ENCODE measurements around the gene ZNF35.

The ZNF35 gene

DNA sequence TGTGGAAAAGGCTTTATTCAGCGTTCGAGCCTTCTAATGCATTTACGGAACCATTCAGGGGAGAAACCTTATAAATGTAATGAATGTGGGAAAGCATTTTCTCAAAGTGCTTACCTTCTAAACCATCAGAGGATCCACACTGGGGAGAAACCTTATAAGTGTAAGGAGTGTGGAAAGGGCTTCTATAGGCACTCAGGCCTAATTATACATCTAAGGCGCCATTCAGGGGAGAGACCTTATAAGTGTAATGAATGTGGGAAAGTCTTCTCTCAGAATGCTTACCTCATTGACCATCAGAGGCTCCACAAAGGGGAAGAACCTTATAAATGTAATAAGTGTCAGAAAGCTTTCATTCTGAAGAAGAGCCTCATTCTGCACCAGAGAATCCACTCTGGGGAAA, 6.2 kb upstream of the ZNF35 start:
- DNase-seq (ENCODE audit: extremely low spot score), result no peak
- ChIA-PET POLR2A (no interaction called here), CTCF (no interaction called here)
- TF ChIP-seq, protein P1, sequence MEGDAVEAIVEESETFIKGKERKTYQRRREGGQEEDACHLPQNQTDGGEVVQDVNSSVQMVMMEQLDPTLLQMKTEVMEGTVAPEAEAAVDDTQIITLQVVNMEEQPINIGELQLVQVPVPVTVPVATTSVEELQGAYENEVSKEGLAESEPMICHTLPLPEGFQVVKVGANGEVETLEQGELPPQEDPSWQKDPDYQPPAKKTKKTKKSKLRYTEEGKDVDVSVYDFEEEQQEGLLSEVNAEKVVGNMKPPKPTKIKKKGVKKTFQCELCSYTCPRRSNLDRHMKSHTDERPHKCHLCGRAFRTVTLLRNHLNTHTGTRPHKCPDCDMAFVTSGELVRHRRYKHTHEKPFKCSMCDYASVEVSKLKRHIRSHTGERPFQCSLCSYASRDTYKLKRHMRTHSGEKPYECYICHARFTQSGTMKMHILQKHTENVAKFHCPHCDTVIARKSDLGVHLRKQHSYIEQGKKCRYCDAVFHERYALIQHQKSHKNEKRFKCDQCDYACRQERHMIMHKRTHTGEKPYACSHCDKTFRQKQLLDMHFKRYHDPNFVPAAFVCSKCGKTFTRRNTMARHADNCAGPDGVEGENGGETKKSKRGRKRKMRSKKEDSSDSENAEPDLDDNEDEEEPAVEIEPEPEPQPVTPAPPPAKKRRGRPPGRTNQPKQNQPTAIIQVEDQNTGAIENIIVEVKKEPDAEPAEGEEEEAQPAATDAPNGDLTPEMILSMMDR (IDR thresholded peaks at IDR 0.05; ENCODE audit: control extremely low read depth, extremely low read depth, low read depth, missing control alignments), result no peak

DNA sequence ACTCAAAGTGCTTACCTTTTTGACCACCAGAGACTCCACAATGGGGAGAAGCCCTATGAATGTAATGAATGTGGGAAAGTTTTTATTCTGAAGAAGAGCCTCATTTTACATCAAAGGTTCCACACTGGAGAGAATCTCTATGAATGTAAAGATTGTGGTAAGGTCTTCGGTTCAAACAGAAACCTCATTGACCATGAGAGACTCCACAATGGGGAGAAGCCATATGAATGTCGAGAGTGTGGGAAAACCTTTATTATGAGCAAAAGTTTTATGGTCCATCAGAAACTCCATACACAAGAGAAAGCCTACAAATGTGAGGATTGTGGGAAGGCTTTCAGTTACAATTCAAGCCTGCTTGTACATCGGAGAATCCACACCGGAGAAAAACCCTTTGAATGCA, 5.5 kb upstream of the ZNF35 start:
- TF ChIP-seq, protein P1 (IDR thresholded peaks at IDR 0.05; ENCODE audit: control extremely low read depth, extremely low read depth, low read depth, missing control alignments), result no peak
- ChIA-PET CTCF (no interaction called here), POLR2A (no interaction called here)
- DNase-seq (ENCODE audit: extremely low spot score), result no peak

DNA sequence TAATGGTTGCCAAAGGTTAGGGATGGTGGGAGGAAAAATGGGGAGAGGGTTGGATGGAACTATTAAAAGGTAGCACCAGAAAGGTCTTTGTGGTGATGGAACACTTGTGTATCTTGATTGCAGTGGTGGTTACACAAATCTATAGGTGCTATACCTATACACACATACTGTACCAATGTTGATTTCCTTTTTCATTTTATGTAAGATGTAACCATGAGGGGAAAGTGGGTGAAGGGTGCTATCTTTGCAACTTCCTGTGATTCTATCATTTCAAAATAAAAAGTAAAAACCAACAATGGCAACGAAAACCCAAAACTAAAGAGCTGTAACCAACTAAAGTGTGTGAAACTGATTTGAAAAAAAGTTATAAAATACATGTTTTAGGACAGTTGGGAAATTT, 761 bp upstream of the ZNF35 start:
- DNase-seq (ENCODE audit: extremely low spot score), result no peak
- TF ChIP-seq, protein P1 (IDR thresholded peaks at IDR 0.05; ENCODE audit: control extremely low read depth, extremely low read depth, low read depth, missing control alignments), result no peak
- POLR2A ChIA-PET, result no interaction called here
- CTCF ChIA-PET, result interaction anchor here (0.7 to 0.8 kb wide), 2 partner anchors 10 kb away, joined by 3 read pairs; no protein-coding TSS in a partner anchor

DNA sequence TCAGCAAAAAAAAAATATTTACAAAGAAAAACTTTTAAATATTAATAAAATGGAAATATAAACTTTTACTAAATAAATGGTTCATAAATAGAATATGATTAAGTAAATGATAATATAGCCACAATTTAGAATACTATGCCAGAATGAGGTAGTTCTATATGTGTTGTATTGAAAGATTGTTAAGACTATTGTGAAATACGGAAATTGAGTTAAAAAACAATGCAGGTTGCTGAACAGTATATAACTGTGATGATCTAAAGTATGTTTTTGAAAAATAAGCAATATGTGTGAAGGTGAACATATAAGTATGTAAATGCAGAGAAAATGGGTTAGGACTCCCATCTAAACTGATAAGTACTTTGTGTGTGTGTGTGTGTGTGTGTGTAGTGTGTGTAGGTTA, 1.2 kb downstream of the ZNF35 start:
- no peak for DNase-seq (ENCODE audit: extremely low spot score)
- ChIA-PET CTCF (no interaction called here), POLR2A (no interaction called here)
- TF ChIP-seq, protein P1 (IDR thresholded peaks at IDR 0.05; ENCODE audit: control extremely low read depth, extremely low read depth, low read depth, missing control alignments), result no peak

DNA sequence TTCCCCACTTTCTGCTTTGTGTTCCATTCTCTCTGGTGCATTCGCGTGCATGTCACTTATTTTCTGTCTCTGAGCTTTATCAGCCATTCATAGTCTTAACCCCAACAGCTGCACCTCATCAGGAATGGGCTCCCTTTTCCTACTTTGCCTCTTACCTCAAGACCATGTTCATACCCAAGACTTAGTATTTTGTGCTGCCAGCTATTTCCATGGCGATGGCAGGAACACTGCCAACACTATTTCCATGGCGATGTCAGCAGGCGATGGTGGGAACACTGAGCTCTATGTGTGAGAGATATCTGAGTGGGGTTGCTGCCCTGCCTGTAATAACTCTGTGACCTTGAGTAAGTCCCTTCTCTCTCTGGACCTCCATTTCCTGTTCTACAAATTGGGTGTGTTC, 5.5 kb downstream of the ZNF35 start:
- TF ChIP-seq, protein P1 (IDR thresholded peaks at IDR 0.05; ENCODE audit: control extremely low read depth, extremely low read depth, low read depth, missing control alignments), result no peak
- CTCF ChIA-PET, result interaction anchor here (1.1 kb wide), 1 partner anchor 9 kb away, joined by 3 read pairs; no protein-coding TSS in a partner anchor
- DNase-seq (ENCODE audit: extremely low spot score), result no peak
- POLR2A ChIA-PET, result no interaction called here

DNA sequence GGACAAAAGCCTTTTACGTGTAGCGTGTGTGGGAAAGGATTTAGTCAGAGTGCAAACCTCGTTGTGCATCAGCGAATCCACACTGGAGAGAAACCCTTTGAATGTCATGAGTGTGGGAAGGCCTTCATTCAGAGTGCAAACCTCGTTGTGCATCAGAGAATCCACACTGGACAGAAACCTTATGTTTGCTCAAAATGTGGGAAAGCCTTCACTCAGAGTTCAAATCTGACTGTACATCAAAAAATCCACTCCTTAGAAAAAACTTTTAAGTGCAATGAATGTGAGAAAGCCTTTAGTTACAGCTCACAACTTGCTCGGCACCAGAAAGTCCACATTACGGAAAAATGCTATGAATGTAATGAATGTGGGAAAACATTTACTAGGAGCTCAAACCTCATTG, 10.5 kb downstream of the ZNF35 start:
- no peak for DNase-seq (ENCODE audit: extremely low spot score)
- ChIA-PET CTCF (interaction anchor here (1.2 to 1.3 kb wide), 3 partner anchors 13 to 141 kb away, joined by 3 read pairs; no protein-coding TSS in a partner anchor), POLR2A (interaction anchor here (0.6 kb wide), 1 partner anchor 235 kb away, joined by 4 read pairs; no protein-coding TSS in a partner anchor)
- TF ChIP-seq, protein P1 (IDR thresholded peaks at IDR 0.05; ENCODE audit: control extremely low read depth, extremely low read depth, low read depth, missing control alignments), result no peak

DNA sequence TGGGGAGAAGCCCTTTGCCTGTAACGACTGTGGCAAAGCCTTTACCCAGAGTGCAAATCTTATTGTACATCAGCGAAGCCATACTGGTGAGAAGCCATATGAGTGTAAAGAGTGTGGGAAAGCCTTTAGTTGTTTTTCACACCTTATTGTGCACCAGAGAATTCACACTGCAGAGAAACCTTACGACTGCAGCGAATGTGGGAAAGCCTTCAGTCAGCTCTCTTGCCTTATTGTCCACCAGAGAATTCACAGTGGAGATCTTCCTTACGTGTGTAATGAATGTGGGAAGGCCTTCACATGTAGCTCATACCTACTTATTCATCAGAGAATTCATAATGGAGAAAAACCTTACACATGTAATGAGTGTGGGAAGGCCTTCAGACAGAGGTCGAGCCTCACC, 10.9 kb downstream of the ZNF35 start:
- ChIA-PET POLR2A (no interaction called here), CTCF (interaction anchor here (1.1 to 1.3 kb wide), 3 partner anchors 8 to 141 kb away, joined by 3 to 4 read pairs (median 3); no protein-coding TSS in a partner anchor)
- no peak for DNase-seq (ENCODE audit: extremely low spot score)
- TF ChIP-seq, protein P1 (IDR thresholded peaks at IDR 0.05; ENCODE audit: control extremely low read depth, extremely low read depth, low read depth, missing control alignments), result no peak

All from GM10248 (cell line).